ENCODE measurements around the gene MYH14. TPM values are rescaled to one million over a fixed set of nuclear protein-coding genes. Genes with fewer than 3 reads are reported as not detected.

Gene MYH14
- polyA plus RNA-seq, 1 experiment = not detected

DNA sequence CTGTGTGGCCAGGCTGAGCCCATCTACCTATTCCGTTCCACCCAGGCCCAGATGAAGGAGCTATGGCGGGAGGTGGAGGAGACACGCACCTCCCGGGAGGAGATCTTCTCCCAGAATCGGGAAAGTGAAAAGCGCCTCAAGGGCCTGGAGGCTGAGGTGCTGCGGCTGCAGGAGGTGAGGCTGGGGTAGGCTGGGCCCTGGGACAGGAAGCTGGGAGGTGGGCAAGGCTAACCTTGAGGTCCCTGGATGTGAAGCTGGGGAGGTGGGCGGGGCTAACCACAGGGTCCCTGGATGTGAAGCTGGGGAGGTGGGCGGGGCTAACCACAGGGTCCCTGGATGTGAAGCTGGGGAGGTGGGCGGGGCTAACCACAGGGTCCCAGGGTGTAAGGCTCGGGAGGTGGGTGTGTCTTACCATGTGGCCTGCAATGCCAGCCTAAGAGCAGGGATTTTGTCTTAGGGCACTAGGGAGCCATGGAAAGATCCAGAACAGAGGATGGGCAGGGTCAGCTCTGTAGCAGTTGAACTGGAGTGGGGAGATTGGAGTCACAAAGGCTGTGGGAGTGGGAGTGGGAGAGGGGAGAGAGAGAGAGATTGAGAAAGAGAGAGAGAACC, 88.9 kb downstream of the MYH14 start:
- no peak for DNase-seq (ENCODE audit: low read depth)
- TF ChIP-seq, protein P1, sequence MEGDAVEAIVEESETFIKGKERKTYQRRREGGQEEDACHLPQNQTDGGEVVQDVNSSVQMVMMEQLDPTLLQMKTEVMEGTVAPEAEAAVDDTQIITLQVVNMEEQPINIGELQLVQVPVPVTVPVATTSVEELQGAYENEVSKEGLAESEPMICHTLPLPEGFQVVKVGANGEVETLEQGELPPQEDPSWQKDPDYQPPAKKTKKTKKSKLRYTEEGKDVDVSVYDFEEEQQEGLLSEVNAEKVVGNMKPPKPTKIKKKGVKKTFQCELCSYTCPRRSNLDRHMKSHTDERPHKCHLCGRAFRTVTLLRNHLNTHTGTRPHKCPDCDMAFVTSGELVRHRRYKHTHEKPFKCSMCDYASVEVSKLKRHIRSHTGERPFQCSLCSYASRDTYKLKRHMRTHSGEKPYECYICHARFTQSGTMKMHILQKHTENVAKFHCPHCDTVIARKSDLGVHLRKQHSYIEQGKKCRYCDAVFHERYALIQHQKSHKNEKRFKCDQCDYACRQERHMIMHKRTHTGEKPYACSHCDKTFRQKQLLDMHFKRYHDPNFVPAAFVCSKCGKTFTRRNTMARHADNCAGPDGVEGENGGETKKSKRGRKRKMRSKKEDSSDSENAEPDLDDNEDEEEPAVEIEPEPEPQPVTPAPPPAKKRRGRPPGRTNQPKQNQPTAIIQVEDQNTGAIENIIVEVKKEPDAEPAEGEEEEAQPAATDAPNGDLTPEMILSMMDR (IDR thresholded peaks at IDR 0.05; ENCODE audit: insufficient read depth, low read depth, low read length) = no peak
- Histone ChIP-seq H3K4me3 (ENCODE audit: low read depth, low read length) (no peak overlapping the region), H3K36me3 (ENCODE audit: control insufficient read depth, insufficient read depth, low read length) (no peaks in the 10 kb centered on the region), H3K27me3 (ENCODE audit: control insufficient read depth, insufficient read depth, low read length) (no peaks in the 10 kb centered on the region; the same call in 1 of the 2 replicates)
- ChIA-PET CTCF (no interaction called here), POLR2A (no interaction called here)

DNA sequence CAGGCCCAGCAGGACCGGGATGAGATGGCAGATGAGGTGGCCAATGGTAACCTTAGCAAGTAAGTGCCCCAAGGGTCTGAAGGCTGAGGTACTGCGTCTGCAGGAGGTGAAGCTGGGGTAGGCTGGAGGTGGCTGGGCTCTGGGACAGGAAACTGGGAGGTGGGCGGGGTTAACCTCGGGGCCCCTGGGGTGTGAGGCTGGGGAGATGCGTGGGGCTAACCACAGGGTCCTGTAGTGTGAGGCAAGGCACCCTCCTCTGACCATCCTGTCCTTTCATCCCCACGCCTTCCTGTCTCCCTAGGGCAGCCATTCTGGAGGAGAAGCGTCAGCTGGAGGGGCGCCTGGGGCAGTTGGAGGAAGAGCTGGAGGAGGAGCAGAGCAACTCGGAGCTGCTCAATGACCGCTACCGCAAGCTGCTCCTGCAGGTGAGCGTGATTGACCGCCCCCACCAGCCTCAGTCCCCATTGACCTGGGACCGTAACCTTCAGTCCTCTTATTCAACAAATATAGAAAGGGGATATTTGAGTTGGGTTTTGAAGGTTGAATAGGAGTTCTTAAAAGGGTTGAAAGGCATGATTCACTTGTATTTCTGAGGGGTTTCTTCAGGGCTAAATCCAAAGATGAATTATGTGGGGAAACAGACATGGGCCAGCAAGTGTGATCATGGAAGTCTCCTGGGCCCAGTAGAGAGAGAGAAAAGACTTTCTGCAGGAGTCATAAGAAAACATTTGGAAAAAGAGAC, 90.0 kb downstream of the MYH14 start:
- CTCF ChIA-PET = no interaction called here
- Histone ChIP-seq H3K4me3 (ENCODE audit: low read depth, low read length) (no peak overlapping the region), H3K36me3 (ENCODE audit: control insufficient read depth, insufficient read depth, low read length) (no peaks in the 10 kb centered on the region), H3K27me3 (ENCODE audit: control insufficient read depth, insufficient read depth, low read length) (no peaks in the 10 kb centered on the region; the same call in 1 of the 2 replicates)
- TF ChIP-seq, protein P1 (IDR thresholded peaks at IDR 0.05; ENCODE audit: insufficient read depth, low read depth, low read length) = no peak
- no peak for DNase-seq (ENCODE audit: low read depth)
- POLR2A ChIA-PET = no interaction called here

DNA sequence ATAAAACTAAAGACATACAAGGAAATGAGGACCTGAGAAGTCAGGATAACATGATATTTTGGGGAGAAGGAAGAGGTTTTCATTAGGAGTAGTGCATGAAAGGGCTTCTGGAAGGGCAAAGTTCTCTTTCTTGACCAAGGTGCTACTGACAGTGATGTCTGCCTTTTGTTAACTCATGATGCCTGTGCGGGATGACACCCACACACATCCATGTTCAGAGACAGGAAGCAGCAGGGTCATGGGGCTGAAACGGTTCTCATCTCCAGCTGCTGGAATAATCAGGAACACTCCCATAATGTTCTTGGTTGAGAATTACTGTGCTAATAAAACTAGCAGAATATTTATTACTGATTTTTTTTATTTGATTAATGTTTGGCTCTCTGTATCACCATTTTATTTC, 96.6 kb downstream of the MYH14 start:
- Histone ChIP-seq H3K27me3 (ENCODE audit: control insufficient read depth, insufficient read depth, low read length) (no peaks in the 10 kb centered on the region; the same call in 1 of the 2 replicates), H3K4me3 (ENCODE audit: low read depth, low read length) (no peak overlapping the region), H3K36me3 (ENCODE audit: control insufficient read depth, insufficient read depth, low read length) (no peaks in the 10 kb centered on the region)
- TF ChIP-seq, protein P1 (IDR thresholded peaks at IDR 0.05; ENCODE audit: insufficient read depth, low read depth, low read length) = no peak
- POLR2A ChIA-PET = no interaction called here
- CTCF ChIA-PET = no interaction called here
- DNase-seq (ENCODE audit: low read depth) = no peak

DNA sequence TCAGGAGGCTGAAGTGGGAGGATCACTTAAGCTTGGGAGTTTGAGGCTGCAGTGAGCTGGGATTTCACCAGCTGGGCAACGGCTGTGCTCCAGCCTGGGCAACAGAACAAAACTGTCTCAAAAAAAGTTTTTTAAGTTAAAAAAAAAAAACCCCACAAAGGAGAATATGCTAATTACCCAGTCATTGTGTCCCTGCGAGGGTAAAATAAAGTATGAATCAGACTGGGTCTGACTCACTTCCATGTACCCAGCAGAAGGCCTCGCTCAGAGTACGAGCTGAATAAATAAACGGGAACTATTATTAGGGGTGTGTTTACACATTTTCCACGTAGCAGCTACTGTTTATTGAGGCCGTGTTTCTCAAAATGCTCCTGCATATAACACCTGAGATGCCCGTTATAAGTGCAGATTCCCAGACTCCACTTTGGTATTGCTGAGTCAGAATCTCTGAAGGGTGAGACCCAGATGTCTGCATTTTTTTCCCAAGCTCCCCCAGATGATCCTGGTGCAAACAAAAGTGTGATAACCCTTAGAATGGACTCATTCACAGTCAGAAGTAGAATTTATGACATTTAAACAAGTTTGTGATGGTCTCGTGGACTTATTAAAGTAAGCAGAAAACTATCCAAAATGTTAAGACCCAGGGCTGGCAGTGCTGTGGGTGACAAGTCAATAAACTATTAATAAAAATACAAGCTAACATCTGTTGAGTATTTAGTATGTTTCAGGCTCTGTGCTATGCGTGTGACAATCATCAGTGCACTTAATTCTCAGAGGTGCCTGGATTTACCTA, 97.6 kb downstream of the MYH14 start:
- Histone ChIP-seq H3K36me3 (ENCODE audit: control insufficient read depth, insufficient read depth, low read length) (no peaks in the 10 kb centered on the region), H3K4me3 (ENCODE audit: low read depth, low read length) (no peak overlapping the region), H3K27me3 (ENCODE audit: control insufficient read depth, insufficient read depth, low read length) (no peaks in the 10 kb centered on the region; the same call in 1 of the 2 replicates)
- TF ChIP-seq, protein P1 (IDR thresholded peaks at IDR 0.05; ENCODE audit: insufficient read depth, low read depth, low read length) = no peak
- ChIA-PET CTCF (interaction anchor here (0.6 kb wide), 1 partner anchor 403 kb away, joined by 3 read pairs; no protein-coding TSS in a partner anchor), POLR2A (no interaction called here)
- DNase-seq (ENCODE audit: low read depth) = peak; percentile 4

DNA sequence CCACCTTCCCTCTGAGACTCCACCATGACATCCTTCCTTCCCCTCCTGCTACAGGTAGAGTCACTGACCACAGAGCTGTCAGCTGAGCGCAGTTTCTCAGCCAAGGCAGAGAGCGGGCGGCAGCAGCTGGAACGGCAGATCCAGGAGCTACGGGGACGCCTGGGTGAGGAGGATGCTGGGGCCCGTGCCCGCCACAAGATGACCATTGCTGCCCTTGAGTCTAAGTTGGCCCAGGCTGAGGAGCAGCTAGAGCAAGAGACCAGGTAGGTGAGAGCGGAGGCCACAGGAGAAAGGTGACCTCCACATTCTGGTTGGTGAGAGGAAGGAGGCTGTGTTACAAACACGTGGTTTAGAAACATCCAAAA, 98.2 kb downstream of the MYH14 start:
- no peak for DNase-seq (ENCODE audit: low read depth)
- no peaks in the 10 kb centered on the region for H3K36me3 ChIP-seq (ENCODE audit: control insufficient read depth, insufficient read depth, low read length)
- no peaks in the 10 kb centered on the region; the same call in 1 of the 2 replicates for H3K27me3 ChIP-seq (ENCODE audit: control insufficient read depth, insufficient read depth, low read length)
- TF ChIP-seq, protein P1 (IDR thresholded peaks at IDR 0.05; ENCODE audit: insufficient read depth, low read depth, low read length) = no peak
- no peak overlapping the region for H3K4me3 ChIP-seq (ENCODE audit: low read depth, low read length)
- POLR2A ChIA-PET = no interaction called here
- CTCF ChIA-PET = no interaction called here

Measured in BJ (cell line).